K562 (cell line): ENCODE data around the gene TAS2R41. TPM values are rescaled to one million over a fixed set of nuclear protein-coding genes. Genes with fewer than 3 reads are reported as not detected.

ENCODE experiments used
- ARNT ChIP-seq, 2 experiments: fragments of 450-650 bp; IDR thresholded peaks; 2 replicates each; pipeline ENCODE4 v1.6.1; 2016; ENCODE audit warnings: mild to moderate bottlenecking in 1 of 2
- BRD9 ChIP-seq: fragments of 450-650 bp; IDR thresholded peaks from 2 replicates; pipeline ENCODE4 v1.6.1; 2018; ENCODE audit warnings: low read depth; ENCODE audit not compliant: partially characterized antibody
- DPF2 ChIP-seq: fragments of 450-650 bp; IDR thresholded peaks from 2 replicates; pipeline ENCODE4 v1.6.1; 2016
- GABPA ChIP-seq: fragments of 200-800 bp; sonication (Bioruptor generic); conservative IDR thresholded peaks from 2 replicates; pipeline ENCODE4 v1.6.1; 2016; ENCODE audit warnings: low read depth, missing genetic modification characterization, missing compliant biosample characterization
- HDGF ChIP-seq: fragments of 450-650 bp; IDR thresholded peaks from 2 replicates; pipeline ENCODE4 v1.6.1; 2016
- MEF2A ChIP-seq: IDR thresholded peaks from 2 replicates; pipeline ENCODE4 v1.6.1; 2011; ENCODE audit warnings: low read depth, mild to moderate bottlenecking, low read length, moderate library complexity; ENCODE audit not compliant: control insufficient read depth
- MGA ChIP-seq: fragments of 450-650 bp; IDR thresholded peaks from 2 replicates; pipeline ENCODE4 v1.6.1; 2016; ENCODE audit warnings: mild to moderate bottlenecking, moderate library complexity
- NR2C1 ChIP-seq, 2 experiments: fragments of 450-650 bp; IDR thresholded peaks; 2 replicates each; pipeline ENCODE4 v1.6.1; 2017; ENCODE audit warnings: mild to moderate bottlenecking in 2 of 2, antibody characterized with exemption in 1 of 2, inconsistent platforms in 1 of 2, missing compliant biosample characterization in 1 of 2, missing genetic modification characterization in 1 of 2
- SIX5 ChIP-seq, 2 experiments: IDR thresholded peaks; 2 replicates each; pipeline ENCODE4 v1.6.1; 2011; ENCODE audit warnings: low read length in 2 of 2, borderline replicate concordance in 1 of 2, low read depth in 1 of 2, mild to moderate bottlenecking in 1 of 2, moderate library complexity in 1 of 2; ENCODE audit not compliant: insufficient read depth in 1 of 2
- SMAD2 ChIP-seq: fragments of 150-350 bp; IDR thresholded peaks from 2 replicates; pipeline ENCODE4 v1.6.1; 2014; ENCODE audit warnings: low read depth, mild to moderate bottlenecking, low read length
- TOE1 ChIP-seq, 2 experiments: fragments of 450-650 bp in 1 of 2; sonication (generic) in 1 of 2; formaldehyde crosslinking in 1 of 2; IDR thresholded peaks; 2 replicates each; pipeline versions ENCODE4 v1.7.1 to v1.8.0; 2016 to 2022; ENCODE audit warnings: borderline replicate concordance in 2 of 2, mild to moderate bottlenecking in 2 of 2, antibody characterized with exemption in 1 of 2, inconsistent platforms in 1 of 2, low read depth in 1 of 2, missing genetic modification reagents in 1 of 2, moderate library complexity in 1 of 2
- polyA plus RNA-seq, 8 experiments: library from polyadenylated mRNA; depleted of rRNA in 4 of 8; stranded (reverse) in 5 of 8; unstranded in 3 of 8; fragments of >200 nt; fragmentation: Nextera tagmentation in 2 of 8; fragmentation: Illumina TruSeq in 1 of 8; extraction: Ambion mirVana in 2 of 8; extraction: Trizol in 1 of 8; gene quantifications; 2 replicates each; pipeline versions ENCODE4 v1.2.1 to v1.2.3, GENCODE V29; 2011 to 2014; ENCODE audit warnings: inconsistent platforms in 1 of 8, missing spikeins in 1 of 8
- total RNA-seq, 7 experiments: library from RNA; depleted of rRNA in 6 of 7; stranded (reverse); fragments of >200 nt in 6 of 7; fragmentation: Illumina TruSeq in 2 of 7; extraction: Trizol in 2 of 7; gene quantifications; 2 replicates each; pipeline versions ENCODE4 v1.2.1 to v1.2.3, GENCODE V29; 2011 to 2021; ENCODE audit warnings: low replicate concordance in 1 of 7

The TAS2R41 gene
- total and polyA plus RNA-seq, 9 of the 15 experiments (the other 6 are each of a cell fraction or from before 2014, with no cell fraction given) = not detected

GRCh38 chr7:143443153-143443552 is 34.5 kb upstream of the TAS2R41 start, which contains the start of gene TAS2R60 (continued):
- no peak for TF ChIP-seq MGA
- no peak for TF ChIP-seq SIX5 (IDR thresholded peaks at IDR 0.05; ENCODE audit: borderline replicate concordance in 1 of 2, insufficient read depth in 1 of 2, low read depth in 1 of 2, low read length in 2 of 2)
- no peak for TF ChIP-seq BRD9
- TF ChIP-seq GABPA (tag) = no peak
- TF ChIP-seq ARNT (IDR thresholded peaks at IDR 0.05) = no peak
- TF ChIP-seq HDGF = no peak
- TF ChIP-seq DPF2 = no peak
- TF ChIP-seq MEF2A = no peak
- no peak for TF ChIP-seq TOE1 (IDR thresholded peaks at IDR 0.05; ENCODE audit: borderline replicate concordance)
- TF ChIP-seq TOE1 (CRISPR knock-in tag; IDR thresholded peaks at IDR 0.05; ENCODE audit: borderline replicate concordance, low read depth) = no peak
- no peak for TF ChIP-seq SMAD2
- TF ChIP-seq NR2C1 (IDR thresholded peaks at IDR 0.05) = no peak
- no peak for TF ChIP-seq NR2C1 (tag; IDR thresholded peaks at IDR 0.05)
